NOMO-1 (cell line): ENCODE data around the gene DNAH14.
A peak's percentile ranks its signal among the peaks of the same experiment; 100 is the strongest.
"Not testable (repeated sequence)": the region's sequence is repeated elsewhere in the genome, so short reads cannot be mapped to it uniquely, and the experiment has no call there.

ENCODE experiments used
- DNase-seq, 2 experiments: peaks; one replicate each; lab custom pipeline; 2025; ENCODE audit not compliant: unreplicated experiment in 2 of 2; lab: John Stamatoyannopoulos, UW

The DNAH14 gene

DNA sequence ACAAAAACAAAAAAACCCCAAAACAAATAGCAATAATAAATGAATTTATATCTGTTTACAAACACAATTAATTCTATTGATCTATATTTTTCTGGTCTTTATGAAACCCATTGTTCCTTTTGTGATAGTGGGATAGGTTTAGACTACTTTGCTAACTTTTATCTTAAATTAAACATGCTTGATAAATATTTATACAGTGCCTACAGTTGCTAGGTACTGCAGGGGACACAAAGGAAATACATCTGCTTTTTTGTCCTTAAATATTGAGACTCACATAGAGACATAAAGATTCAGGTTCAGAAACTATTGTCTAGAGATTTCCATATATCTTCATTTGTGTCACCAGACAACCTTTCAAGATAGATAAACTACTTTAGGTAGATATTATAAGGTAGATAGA lies 8.5 kb upstream of the DNAH14 start:
- DNase-seq: no peak

DNA sequence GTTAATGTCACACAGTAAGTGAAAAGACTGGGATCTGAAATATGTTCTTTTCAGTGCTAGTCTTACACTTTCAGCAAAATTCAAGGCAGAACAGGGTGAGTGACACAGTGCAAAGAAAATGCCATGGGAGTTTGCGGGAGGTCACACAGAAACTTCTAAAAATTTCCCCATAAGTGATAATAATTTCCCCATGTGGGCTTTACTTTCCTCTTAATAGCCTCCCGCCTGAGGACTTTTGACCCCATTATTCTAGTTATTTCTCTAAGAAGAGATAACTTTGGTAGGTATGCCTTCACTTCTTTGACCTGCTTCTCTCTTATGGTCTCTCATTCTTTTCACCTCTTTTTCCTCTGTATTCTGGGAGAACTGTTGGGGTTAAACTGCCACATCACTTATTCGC lies 8.1 kb upstream of the DNAH14 start:
- DNase-seq: no peak

DNA sequence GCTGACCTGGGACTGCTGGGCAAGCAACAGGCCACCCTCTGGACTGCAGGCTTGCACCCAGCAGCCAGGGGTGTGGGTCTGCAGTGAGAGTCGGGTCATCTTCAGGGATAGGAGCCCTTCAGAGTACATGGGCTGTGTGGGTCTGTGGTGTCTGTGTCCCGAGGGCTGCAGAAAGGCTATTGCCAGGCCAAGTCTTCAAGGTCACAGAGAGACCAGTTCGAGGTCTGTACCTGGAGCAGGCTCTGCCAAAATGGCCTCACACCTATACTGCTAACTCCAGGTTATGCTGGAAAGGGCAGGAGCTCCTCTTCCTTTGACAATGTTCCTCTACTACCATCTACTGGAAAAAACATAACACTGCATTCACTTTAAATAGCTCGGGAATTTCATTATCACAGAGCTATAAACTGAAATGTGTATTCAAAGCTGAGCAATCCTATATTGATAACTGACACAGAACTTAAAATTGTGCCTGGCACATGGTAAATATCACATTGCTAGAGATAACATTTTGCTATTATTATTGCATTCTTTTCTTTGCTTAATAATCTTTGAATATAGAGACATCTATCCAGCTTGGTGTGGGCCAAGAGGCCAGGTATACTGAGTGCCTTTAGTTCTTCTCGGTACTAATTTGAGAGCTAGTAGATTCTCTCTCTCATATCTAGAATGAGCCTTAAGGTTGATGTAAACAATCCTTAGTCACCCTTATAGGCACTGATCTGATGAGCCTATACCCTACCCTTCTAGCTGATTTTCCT lies 6.9 kb upstream of the DNAH14 start:
- peak in 1 of 2 experiments; percentile 22 for DNase-seq

DNA sequence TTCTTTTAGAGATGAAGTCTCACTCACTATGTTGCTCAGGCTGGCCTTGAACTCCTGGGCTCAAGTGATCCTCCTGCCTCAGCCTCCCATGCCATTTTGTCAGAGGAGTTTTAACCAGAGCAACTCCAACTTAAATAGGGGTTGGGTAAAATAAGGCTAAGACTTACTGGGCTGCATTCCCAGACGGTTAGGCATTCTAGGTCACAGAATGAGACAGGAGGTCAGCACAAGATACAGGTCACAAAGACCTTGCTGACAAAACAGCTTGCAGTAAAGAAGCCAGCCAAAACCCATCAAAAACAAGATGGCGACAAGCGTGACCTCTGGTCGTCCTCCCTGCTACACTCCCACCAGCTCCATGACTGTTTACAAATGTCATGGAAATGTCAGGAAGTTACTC lies 5.7 kb upstream of the DNAH14 start:
- no peak for DNase-seq

DNA sequence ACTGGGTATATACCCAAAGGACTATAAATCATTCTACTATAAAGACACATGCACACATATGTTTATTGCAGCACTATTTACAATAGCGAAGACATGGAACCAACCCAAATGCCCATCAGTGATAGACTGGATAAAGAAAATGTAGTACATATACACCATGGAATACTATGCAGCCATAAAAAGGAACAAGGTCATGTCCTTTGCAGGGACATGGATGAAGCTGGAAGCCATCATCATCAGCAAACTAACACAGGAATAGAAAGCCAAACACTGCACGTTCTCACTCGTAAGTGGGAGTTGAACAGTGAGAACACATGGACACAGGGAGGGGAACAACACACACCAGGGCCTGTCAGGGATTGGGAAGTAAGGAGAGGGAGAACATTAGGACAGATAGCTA lies 1.8 kb upstream of the DNAH14 start:
- not testable (repeated sequence) for DNase-seq

DNA sequence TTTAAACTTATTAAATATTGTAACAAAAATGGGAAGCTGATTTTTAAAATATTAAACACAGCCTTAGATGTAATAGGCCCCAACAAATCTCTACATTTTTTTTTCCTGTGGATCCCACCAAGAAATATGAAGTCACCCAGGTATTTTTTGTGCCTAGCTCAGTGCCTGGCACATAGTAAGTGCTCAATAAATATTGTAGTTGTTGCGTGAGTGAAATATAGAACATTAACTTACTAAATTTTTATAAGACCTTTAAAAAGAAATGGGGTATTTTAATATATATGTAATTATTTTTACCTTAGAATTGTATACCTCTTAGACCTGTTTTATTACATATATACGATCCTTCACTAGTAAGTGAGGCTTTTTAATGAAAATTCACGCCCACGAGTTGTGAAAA lies 569 bp upstream of the DNAH14 start:
- DNase-seq: no peak

DNA sequence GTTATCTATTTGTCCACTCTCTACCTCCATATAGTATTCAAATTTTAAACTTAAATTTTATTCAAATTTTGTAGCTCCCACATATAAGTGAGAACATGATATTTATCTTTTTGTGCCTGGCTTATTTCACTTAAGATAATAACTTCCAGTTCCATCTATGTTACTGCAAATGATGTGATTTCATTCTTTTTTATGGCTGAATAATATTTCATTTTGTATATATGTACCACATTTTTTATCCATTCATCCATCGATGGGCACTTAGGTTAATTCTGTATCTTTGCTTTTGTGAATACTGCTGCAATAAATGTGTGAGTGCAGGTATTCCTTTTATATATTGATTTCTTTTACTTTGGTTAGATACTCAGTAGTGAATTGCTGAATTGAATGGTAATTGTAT lies 2.1 kb downstream of the DNAH14 start:
- DNase-seq: no peak

DNA sequence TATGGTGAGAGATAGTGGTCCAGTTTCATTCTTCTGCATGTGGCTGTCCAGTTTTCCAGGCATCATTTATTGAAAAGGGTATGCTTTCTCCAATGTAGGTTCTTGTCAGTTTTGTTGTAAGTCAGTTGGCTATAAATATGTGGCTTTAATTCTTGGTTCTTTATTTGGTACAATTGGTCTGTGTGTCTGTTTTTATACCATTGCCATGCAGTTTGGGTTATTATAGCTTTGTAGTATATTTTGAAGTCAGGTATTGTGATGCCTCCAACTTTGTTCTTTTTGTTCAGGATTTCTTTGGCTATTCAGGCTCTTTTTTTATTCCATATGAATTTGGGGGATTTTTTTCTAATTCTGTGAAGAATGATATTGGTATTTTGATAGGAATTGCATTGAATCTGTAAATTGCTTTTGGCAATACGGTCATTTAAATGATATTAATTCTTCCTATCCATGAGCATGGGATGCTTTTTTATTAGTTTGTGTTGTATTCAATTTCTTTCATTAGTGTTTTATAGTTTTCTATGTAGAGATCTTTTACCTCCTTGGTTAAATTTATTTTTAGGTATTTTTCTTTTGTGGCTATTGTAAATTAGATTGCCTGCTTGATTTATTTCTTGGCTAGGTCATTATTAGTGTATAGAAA lies 3.3 kb downstream of the DNAH14 start:
- DNase-seq: no peak

DNA sequence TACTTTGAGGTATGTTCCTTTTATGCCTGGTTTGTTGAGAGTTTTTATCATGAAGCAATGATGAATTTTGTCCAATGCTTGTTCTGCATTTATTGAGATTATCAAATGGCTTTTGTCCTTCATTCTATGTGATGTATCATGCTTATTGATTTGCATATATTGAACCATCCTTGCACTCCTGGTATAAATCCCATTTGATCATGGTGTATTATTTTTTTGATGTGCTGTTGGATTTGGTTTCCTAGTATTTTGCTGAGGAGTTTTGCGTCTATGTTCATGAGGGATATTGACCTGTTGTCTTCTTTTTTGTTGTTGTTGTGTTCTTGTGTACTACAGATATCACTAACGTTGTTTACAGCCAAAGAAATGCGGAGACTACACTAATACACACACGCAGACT lies 4.1 kb downstream of the DNAH14 start:
- no peak for DNase-seq

DNA sequence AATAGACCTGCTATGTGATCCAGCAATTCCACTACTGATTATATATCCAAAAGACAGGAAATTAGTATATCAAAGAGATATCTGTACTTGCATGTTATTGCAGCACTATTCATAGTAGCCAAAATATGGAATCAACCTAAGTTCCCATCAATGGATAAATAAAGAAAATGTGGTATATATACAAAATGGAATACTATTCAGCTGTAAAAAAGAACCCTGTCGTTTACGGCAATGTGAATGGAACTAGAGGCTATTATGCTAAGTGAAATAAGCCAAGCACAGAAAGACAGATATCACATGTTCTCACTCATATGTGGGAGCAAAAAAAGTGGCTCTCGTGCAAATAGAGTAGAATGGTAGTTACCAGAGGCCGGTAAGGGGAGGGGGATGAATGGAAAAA lies 9.2 kb downstream of the DNAH14 start:
- no peak for DNase-seq

DNA sequence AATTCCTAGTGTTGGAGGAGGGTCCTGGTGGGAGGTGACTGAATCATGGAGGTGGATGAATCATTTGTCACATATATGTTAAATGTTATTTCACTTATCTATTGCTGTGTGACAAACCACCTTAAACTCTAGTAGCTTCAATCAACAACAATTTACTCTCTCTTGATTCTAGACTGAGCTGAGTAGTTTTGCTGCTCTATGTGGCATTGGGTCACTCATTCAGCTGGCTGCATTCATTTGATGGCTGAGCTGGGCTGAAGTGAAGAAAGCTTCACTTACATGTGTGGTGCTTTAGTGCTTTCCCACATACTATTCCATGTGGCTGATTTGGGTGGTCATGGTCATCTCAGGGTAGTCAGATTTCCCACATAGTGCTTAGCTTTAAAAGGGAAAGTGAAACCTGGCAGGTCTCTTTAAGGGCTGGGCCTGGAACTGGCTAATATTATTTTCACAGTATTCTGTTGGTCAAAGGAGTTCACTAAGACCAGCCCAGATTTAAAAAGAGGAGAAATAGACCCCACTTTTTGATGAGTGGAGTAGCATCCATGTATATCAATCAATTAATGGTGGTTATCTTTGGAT lies 10.5 kb downstream of the DNAH14 start:
- DNase-seq: no peak

DNA sequence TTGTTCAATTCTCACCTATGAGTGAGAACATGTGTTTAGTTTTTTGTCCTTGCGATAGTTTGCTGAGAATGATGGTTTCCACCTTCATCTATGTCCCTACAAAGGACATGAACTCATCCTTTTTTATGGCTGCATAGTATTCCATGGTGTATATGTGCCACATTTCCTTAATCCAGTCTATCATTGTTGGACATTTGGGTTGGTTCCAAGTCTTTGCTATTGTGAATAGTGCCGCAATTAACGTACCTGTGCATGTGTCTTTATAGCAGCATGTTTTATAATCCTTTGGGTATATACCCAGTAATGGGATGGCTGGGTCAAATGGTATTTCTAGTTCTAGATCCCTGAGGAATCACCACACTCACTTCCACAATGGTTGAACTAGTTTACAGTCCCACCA lies 11.3 kb downstream of the DNAH14 start:
- not testable (repeated sequence) for DNase-seq

DNA sequence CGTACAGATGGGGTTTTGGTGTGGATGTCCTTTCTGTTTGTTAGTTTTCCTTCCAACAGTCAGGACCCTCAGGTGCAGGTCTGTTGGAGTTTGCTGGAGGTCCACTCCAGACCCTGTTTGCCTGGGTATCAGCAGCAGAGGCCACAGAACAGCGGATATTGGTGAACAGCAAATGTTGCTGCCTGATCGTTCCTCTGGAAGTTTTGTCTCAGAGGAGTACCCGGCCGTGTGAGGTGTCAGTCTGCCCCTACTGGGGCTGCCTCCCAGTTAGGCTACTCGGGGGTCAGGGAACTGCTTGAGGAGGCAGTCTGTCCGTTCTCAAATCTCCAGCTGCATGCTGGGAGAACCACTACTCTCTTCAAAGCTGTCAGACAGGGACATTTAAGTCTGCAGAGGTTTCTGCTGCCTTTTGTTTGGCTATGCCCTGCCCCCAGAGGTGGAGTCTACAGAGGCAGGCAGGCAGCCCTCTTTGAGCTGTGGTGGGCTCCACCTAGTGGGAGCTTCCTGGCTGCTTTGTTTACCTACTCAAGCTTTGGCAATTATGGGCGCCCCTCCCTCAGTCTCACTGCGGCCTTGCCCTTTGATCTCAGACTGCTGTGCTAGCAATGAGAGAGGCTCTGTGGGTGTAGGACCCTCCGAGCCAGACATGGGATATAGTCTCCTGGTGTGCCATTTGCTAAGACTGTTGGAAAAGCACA lies 16.3 kb downstream of the DNAH14 start:
- not testable (repeated sequence) for DNase-seq

DNA sequence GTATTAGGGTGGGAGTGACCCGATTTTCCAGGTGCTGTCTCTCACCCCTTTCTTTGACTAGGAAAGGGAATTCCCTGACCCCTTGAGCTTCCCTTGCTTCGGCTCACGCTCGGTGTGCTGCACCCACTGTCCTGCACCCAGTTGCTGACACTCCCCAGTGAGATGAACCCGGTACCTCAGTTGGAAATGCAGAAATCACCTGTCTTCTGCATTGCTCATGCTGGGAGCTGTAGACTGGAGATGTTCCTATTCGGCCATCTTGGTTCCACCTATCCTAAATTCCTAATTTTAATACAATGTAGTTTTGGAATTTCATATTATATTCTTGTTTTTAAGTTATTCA lies 16.8 kb downstream of the DNAH14 start:
- DNase-seq: not testable (repeated sequence)

DNA sequence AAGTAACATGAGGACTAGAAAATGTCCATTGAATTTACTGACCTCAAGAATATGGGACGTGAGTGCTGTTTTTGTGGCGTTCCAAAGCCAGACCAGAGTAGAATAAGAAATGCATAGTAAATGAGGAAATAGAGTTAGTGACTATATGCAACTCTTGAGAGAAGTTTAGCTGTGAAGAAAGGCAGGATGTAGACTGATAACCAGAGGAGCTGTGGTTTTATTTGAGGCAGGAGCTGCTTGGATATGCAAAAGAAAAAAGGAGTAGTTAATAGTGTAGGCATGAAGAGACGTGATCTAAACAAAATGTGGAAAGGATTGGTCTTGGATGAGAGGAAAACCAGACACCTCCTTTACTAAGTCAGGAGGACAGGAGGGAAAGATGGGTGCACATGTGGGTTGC lies 28.2 kb downstream of the DNAH14 start:
- no peak for DNase-seq

DNA sequence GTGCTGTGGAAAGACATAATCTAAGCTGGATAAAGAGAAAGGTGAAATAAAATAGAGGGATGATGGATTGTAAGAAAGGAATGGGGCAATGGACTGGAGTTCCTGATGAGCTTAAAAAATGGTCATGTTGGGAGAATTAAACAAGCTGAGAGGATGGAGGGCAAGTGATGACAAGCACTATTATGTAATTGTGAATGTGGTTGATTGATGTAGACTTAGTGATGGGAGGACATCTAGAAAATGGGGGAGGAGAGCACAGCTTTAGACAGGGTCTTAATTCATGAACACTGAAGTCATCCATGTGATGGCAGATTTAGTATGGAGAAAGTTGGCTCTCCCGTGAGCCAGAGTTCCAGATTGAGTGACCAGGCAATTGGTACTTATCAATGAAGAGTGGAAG lies 29.0 kb downstream of the DNAH14 start:
- no peak for DNase-seq

DNA sequence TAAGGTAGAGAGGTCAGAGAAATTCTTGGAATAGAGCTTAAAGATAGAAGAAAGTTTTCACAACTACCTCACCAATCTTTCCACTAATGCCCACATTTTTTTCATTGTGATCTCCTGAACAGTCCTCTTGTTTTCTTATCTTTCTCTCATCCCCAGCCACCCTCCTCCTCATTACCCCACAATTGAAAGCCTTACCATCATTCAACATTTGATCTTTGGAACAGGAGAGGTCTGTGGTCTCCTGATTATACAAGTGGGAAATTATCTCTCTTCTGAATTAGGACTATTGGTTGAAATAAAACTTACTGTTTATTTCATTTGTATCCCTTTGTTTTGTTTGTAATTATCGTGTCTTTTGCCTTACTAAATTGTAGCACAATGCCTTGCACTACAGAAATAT lies 29.6 kb downstream of the DNAH14 start:
- DNase-seq: no peak

DNA sequence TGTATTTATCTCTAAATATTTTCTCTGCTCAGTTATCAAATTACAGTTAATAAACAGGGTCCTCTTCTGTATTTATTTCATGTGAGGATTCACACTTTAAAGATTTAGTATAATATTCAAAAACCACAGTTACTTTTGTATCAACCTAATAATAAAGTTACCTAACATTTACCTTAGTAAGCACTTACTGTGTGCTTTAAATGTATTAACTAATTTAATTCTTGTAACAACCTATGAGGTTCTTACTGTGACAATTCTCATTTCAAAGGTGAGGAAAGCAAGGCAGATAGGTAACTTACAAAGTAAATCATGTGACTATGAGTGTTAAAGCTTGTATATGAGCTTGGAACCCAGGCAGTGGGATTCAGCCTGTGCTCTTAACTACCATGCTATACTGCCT lies 30.2 kb downstream of the DNAH14 start:
- DNase-seq: no peak

DNA sequence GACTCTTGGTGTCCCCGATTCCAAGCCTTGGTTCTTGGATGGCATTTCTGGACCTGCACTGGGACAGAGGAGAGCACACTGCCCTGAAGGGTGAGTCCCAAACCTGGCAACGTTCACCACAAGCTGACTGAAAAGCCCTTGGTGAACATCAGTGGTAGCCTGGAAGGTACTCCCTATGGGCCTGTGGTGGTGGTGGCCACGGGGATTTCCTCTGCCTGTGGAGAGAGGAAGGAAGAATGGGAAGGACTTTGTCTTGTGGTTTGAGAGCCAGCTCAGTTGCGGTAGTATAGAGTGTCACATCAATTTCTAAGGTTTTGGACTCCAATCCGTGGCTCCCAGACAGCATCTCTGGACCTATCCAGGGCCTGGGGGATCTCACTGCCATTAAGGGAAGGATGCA lies 50.7 kb downstream of the DNAH14 start:
- no peak for DNase-seq

DNA sequence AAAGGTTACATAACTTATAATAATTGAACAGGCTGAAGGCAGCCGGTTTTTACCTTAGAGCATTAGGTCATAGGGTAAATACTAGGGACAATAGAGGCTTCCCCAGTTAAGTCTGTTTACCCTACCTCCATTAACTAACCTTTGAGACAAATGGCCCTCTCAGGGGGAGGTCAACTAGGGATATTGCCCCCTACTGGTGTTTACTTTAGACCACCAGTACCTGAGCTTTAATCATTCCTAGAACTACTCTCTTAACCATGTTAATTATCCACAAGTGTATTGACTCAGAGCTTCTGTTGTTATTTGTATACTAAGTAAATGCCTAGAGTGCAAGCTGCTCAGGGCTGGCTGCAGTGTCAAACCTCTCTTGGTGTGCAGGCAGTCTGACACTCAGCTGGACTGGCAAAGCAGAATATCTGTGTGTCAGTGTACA lies 52.5 kb downstream of the DNAH14 start:
- not testable (repeated sequence) for DNase-seq

DNA sequence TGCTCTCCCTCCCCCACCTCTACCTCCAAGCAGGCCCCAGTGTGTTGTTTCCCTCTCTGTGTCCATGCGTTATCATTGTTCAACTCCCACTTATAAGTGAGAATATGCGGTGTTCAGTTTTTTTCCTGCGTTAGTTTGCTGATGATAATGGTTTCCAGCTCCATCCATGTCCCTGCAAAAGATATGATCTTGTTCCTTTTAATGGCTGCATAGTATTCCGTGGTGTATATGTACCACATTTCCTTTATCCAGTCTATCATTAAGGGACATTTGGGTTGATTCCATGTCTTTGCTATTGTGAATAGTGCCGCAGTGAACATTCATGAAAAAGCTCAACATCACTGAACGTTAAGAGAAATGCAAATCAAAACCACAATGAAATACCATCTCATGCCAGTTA lies 58.6 kb downstream of the DNAH14 start:
- no peak for DNase-seq

DNA sequence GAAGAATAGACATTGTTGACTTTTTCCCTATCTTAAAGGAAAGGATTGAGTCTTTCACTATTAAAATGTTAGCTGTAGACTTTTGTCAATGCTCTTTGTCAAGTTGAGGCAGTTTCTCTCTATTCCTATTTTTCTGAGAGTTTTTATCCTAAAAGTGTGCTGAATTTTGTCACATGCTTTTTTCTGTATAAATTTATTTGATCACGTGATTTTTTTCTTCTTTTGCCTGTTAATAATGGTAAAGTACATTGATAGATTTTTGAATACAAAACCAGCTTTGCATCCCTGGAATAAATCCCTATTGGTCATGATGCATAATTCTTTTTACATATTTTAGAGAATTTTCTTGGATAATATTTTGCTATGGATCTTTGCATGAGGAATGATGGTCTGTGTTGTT lies 60.1 kb downstream of the DNAH14 start:
- no peak for DNase-seq
